DND-41 (cell line): ENCODE measurements around the gene LRP5.

Source experiments
- CTCF ChIP-seq: IDR thresholded peaks from 2 replicates; pipeline ENCODE4 v1.5.1; 2012; ENCODE audit warnings: borderline replicate concordance, low read length, moderate library complexity, mild to moderate bottlenecking; ENCODE audit not compliant: poor library complexity, severe bottlenecking; ENCODE audit errors: extremely low read depth
- EZH2 ChIP-seq: IDR thresholded peaks from 3 replicates; pipeline ENCODE4 v1.6.1; 2012; ENCODE audit warnings: borderline replicate concordance, low read depth, mild to moderate bottlenecking, moderate library complexity, low read length, inconsistent platforms; ENCODE audit not compliant: severe bottlenecking

GRCh38 chr11:68303982-68304780 lies 8.2 kb upstream of the LRP5 start:
- no peak for TF ChIP-seq CTCF
- TF ChIP-seq EZH2 = no peak
